WTC11 (cell line): Measurements from ENCODE around the gene PIGS.

ENCODE experiments used
- ATF3 ChIP-seq: sonication (generic); formaldehyde crosslinking; conservative IDR thresholded peaks from 2 replicates; pipeline ENCODE4 v1.8.1; 2022; ENCODE audit warnings: mild to moderate bottlenecking, missing genetic modification reagents
- CTCF ChIP-seq: fragments of 200-600 bp; IDR thresholded peaks from 2 replicates; pipeline ENCODE4 v1.8.0; 2022; ENCODE audit warnings: antibody characterized with exemption
- ELF4 ChIP-seq: sonication (generic); formaldehyde crosslinking; IDR thresholded peaks from 2 replicates; pipeline ENCODE4 v1.8.1; 2022; ENCODE audit warnings: low read depth, mild to moderate bottlenecking, moderate library complexity, missing genetic modification reagents
- ESRRA ChIP-seq: sonication (generic); formaldehyde crosslinking; IDR thresholded peaks from 2 replicates; pipeline ENCODE4 v1.8.1; 2022; ENCODE audit warnings: mild to moderate bottlenecking, missing genetic modification reagents, borderline replicate concordance
- MAX ChIP-seq: sonication (generic); formaldehyde crosslinking; IDR thresholded peaks from 2 replicates; pipeline ENCODE4 v1.8.0; 2022; ENCODE audit warnings: mild to moderate bottlenecking, missing genetic modification reagents
- MYBL2 ChIP-seq: sonication (generic); formaldehyde crosslinking; IDR thresholded peaks from 2 replicates; pipeline ENCODE4 v1.8.1; 2023; ENCODE audit warnings: mild to moderate bottlenecking, moderate library complexity, missing genetic modification reagents
- TCF7 ChIP-seq: sonication (generic); formaldehyde crosslinking; IDR thresholded peaks from 2 replicates; pipeline ENCODE4 v1.8.0; 2022; ENCODE audit warnings: mild to moderate bottlenecking, low read depth, missing genetic modification reagents, moderate library complexity
- ZNF263 ChIP-seq: sonication (generic); formaldehyde crosslinking; IDR thresholded peaks from 2 replicates; pipeline ENCODE4 v1.8.1; 2022; ENCODE audit warnings: low read depth, mild to moderate bottlenecking, moderate library complexity, missing genetic modification reagents
- ZNF512 ChIP-seq: sonication (generic); formaldehyde crosslinking; IDR thresholded peaks from 2 replicates; pipeline ENCODE4 v1.8.1; 2022; ENCODE audit warnings: missing genetic modification reagents, borderline replicate concordance
- TF ChIP-seq, protein P1 (sequence below): sonication (generic); formaldehyde crosslinking; IDR thresholded peaks from 2 replicates; pipeline ENCODE4 v1.8.0; 2022; ENCODE audit warnings: mild to moderate bottlenecking, missing genetic modification reagents

DNA sequence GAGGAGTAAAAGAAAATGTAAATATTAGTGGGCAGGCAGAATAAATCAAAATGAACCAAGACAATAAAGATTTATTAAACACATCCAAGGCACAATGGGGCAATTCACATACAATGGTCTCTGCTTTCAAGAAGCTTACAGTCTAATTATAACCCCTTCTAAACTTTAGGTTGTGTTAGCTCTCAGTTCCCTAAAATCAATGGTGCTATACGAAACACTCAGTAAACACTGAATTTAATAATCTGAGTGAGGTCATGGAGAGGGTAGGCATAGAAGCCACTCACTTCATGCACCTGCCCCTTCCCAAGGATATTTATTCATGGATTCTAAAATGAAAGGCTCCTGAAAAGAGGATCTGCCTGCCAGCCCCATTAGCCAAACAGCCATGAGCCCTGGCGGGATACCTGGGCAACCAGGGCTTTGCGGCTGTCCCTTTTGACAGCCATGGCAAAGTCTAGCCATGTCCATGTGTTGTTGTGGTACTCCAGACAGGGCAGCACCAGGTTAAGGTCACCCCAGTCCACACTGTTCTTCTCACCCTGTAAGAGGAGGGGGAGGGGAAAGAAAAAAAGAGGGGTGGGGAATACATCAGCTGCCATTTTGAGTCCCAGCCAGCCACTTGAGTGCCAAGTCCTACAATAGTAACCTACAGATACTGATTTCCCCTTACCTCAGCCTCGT lies 44.1 kb upstream of the PIGS start:
- no peak for TF ChIP-seq ELF4 (CRISPR knock-in tag)
- TF ChIP-seq MAX (CRISPR knock-in tag): no peak
- TF ChIP-seq ZNF512: no peak
- TF ChIP-seq MYBL2: no peak
- TF ChIP-seq ZNF263: no peak
- TF ChIP-seq ATF3 (CRISPR knock-in tag): no peak
- no peak for TF ChIP-seq CTCF
- TF ChIP-seq, protein P1, sequence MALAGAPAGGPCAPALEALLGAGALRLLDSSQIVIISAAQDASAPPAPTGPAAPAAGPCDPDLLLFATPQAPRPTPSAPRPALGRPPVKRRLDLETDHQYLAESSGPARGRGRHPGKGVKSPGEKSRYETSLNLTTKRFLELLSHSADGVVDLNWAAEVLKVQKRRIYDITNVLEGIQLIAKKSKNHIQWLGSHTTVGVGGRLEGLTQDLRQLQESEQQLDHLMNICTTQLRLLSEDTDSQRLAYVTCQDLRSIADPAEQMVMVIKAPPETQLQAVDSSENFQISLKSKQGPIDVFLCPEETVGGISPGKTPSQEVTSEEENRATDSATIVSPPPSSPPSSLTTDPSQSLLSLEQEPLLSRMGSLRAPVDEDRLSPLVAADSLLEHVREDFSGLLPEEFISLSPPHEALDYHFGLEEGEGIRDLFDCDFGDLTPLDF: no peak
- TF ChIP-seq ESRRA (CRISPR knock-in tag): no peak
- TF ChIP-seq TCF7 (CRISPR knock-in tag): no peak
